ENCODE measurements around the gene MLF2.

- TF ChIP-seq, protein P1, sequence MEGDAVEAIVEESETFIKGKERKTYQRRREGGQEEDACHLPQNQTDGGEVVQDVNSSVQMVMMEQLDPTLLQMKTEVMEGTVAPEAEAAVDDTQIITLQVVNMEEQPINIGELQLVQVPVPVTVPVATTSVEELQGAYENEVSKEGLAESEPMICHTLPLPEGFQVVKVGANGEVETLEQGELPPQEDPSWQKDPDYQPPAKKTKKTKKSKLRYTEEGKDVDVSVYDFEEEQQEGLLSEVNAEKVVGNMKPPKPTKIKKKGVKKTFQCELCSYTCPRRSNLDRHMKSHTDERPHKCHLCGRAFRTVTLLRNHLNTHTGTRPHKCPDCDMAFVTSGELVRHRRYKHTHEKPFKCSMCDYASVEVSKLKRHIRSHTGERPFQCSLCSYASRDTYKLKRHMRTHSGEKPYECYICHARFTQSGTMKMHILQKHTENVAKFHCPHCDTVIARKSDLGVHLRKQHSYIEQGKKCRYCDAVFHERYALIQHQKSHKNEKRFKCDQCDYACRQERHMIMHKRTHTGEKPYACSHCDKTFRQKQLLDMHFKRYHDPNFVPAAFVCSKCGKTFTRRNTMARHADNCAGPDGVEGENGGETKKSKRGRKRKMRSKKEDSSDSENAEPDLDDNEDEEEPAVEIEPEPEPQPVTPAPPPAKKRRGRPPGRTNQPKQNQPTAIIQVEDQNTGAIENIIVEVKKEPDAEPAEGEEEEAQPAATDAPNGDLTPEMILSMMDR (IDR thresholded peaks at IDR 0.05): no peak
- TF ChIP-seq EP300 (IDR thresholded peaks at IDR 0.05): no peak
- TF ChIP-seq POLR2A (IDR thresholded peaks at IDR 0.05): no peak
Measured at GRCh38 chr12:6758506-6759095, 5.7 kb upstream of the MLF2 start.

Data from tibial nerve (tissue), 4 donors.